PC-3 (cell line): ENCODE measurements around the gene TMEM98. TPM values are rescaled to one million over a fixed set of nuclear protein-coding genes. Genes with fewer than 3 reads are reported as not detected.

Experiments used
- ATAC-seq: fragments of 200-7000 bp; cut with Tn5 transposase; 2 replicates; pipeline ENCODE4 v1.9.1; 2020; ENCODE audit warnings: mild to moderate bottlenecking, moderate library complexity
- BruUV-seq: library from RNA; stranded (reverse); fragments of 400-500 nt; replicated peaks from 2 replicates; lab custom pipeline; 2021; lab: Mats Ljungman, UMichigan
- CTCF ChIA-PET: fragments of 300-600 bp; sonication (Branson Sonifier 250); formaldehyde crosslinking; loops from one replicate; lab custom pipeline; 2022; ENCODE audit warnings: antibody characterized with exemption; lab: Charles Lee
- POLR2A ChIA-PET: fragments of 300-600 bp; sonication (Branson Sonifier 250); formaldehyde crosslinking; loops from one replicate; lab custom pipeline; 2022; ENCODE audit warnings: antibody characterized with exemption; ENCODE audit not compliant: unreplicated experiment; lab: Charles Lee
- DNase-seq: peaks from one replicate; pipeline ENCODE4 v3.0.0-alpha.2; 2015
- H2AFZ ChIP-seq: fragments of 300-600 bp; sonication (generic); 2 replicates; pipeline ENCODE4 v1.6.0; 2016; ENCODE audit warnings: antibody characterized with exemption, low read length
- H3F3A ChIP-seq: fragments of 300-600 bp; sonication (generic); one replicate; pipeline ENCODE4 v1.6.0; 2017; ENCODE audit warnings: antibody characterized with exemption, low read length, control low read depth, mild to moderate bottlenecking; ENCODE audit not compliant: unreplicated experiment
- H3K27ac ChIP-seq: fragments of 300-600 bp; sonication (generic); 2 replicates; pipeline ENCODE4 v1.5.1; 2016; ENCODE audit warnings: mild to moderate bottlenecking, low read length
- H3K27me3 ChIP-seq: fragments of 300-600 bp; sonication (generic); 2 replicates; pipeline ENCODE4 v1.6.1; 2016; ENCODE audit warnings: low read length, mixed read lengths
- H3K36me3 ChIP-seq: fragments of 300-600 bp; sonication (generic); 2 replicates; pipeline ENCODE4 v1.6.1; 2016; ENCODE audit warnings: low read depth, mixed run types, low read length, mixed read lengths
- H3K4me1 ChIP-seq: fragments of 300-600 bp; sonication (generic); 2 replicates; pipeline ENCODE4 v1.5.1; 2016; ENCODE audit warnings: low read length; ENCODE audit not compliant: insufficient read depth
- H3K4me2 ChIP-seq: fragments of 300-600 bp; sonication (generic); 2 replicates; pipeline ENCODE4 v1.6.0; 2016; ENCODE audit warnings: low read length
- H3K4me3 ChIP-seq: fragments of 300-600 bp; sonication (generic); 2 replicates; pipeline ENCODE4 v1.5.1; 2016; ENCODE audit warnings: mild to moderate bottlenecking, low read length, mixed read lengths
- H3K79me2 ChIP-seq: fragments of 300-600 bp; sonication (generic); 2 replicates; pipeline ENCODE4 v1.6.1; 2017; ENCODE audit warnings: low read length, mixed read lengths
- H3K9ac ChIP-seq: fragments of 300-600 bp; sonication (generic); 2 replicates; pipeline ENCODE4 v1.6.0; 2016; ENCODE audit warnings: mild to moderate bottlenecking, low read length
- H3K9me2 ChIP-seq: fragments of 300-600 bp; sonication (generic); replicated peaks from 2 replicates; pipeline ENCODE4 v1.6.1; 2016; ENCODE audit warnings: mixed run types, low read length, mixed read lengths
- H3K9me3 ChIP-seq: fragments of 300-600 bp; sonication (generic); 2 replicates; pipeline ENCODE4 v1.6.1; 2016; ENCODE audit warnings: low read length, mixed read lengths
- H4K20me1 ChIP-seq: fragments of 300-600 bp; sonication (generic); 2 replicates; pipeline ENCODE4 v1.6.1; 2016; ENCODE audit warnings: low read length, mixed read lengths
- EZH2 ChIP-seq: fragments of 300-600 bp; sonication (generic); IDR thresholded peaks from one replicate; pipeline ENCODE4 v1.6.1; 2017; ENCODE audit warnings: antibody characterized with exemption, mild to moderate bottlenecking, low read length; ENCODE audit not compliant: unreplicated experiment
- EZH2phosphoT487 ChIP-seq: fragments of 300-600 bp; sonication (generic); IDR thresholded peaks from 2 replicates; pipeline ENCODE4 v1.6.1; 2018; ENCODE audit warnings: mild to moderate bottlenecking, antibody characterized with exemption, low read length, borderline replicate concordance
- intact Hi-C: fragments of 100-400 bp; cut with micrococcal nuclease; formaldehyde crosslinking; loops from 2 replicates; pipeline ENCODE4 v1.9.0; 2023
- total RNA-seq: library from RNA; depleted of rRNA; stranded (reverse); fragments of >200 nt; gene quantifications from 2 replicates; pipeline ENCODE4 v1.2.3, GENCODE V29; 2014
- TF ChIP-seq, protein P1 (sequence below): fragments of 300-600 bp; sonication (generic); conservative IDR thresholded peaks from 2 replicates; pipeline ENCODE4 v1.5.1; 2017; ENCODE audit warnings: antibody characterized with exemption, low read depth, mild to moderate bottlenecking, low read length

TMEM98 gene
- total RNA-seq, 1 experiment from 2014 or later, result 59.4 TPM

DNA sequence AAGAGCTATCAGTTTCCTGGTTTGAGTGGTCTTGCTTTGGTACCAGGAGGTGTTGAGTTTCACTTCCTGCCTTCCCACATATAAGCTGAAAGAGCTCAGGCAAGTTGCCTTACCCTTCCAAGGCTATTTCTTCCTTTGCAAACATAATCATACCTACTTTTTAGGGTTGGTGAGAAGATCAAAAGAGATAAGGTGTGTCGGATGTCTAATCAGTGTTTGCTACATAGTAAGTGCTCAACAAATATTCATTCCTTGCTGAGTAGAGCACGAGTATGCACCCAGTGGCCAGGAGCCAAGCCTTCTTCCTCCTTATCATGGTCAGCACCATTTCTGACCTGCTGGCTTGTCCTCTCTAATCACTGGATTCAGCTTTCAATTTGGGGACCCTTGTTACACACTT lies 12.7 kb upstream of the TMEM98 start:
- Histone ChIP-seq H4K20me1 (no peaks in the 10 kb centered on the region), H3K4me2 (no peak overlapping the region), H2AFZ (no peak overlapping the region), H3K9me3 (no peaks in the 10 kb centered on the region), H3K9me2 (no peaks in the 10 kb centered on the region), H3F3A (no peaks in the 10 kb centered on the region), H3K27me3 (no peaks in the 10 kb centered on the region), H3K36me3 (no peaks in the 10 kb centered on the region), H3K4me1 (peaks cover 12% of the 10 kb centered on the region), H3K4me3 (no peak overlapping the region), H3K79me2 (no peaks in the 10 kb centered on the region), H3K9ac (no peak overlapping the region), H3K27ac (no peak overlapping the region)
- BruUV-seq, result no TSS peak
- ATAC-seq (no peak), DNase-seq (no peak)
- intact Hi-C loops, result no loop called here
- ChIA-PET POLR2A (no interaction called here), CTCF (no interaction called here)
- TF ChIP-seq EZH2phosphoT487 (no peak), EZH2 (no peak)
- TF ChIP-seq, protein P1, sequence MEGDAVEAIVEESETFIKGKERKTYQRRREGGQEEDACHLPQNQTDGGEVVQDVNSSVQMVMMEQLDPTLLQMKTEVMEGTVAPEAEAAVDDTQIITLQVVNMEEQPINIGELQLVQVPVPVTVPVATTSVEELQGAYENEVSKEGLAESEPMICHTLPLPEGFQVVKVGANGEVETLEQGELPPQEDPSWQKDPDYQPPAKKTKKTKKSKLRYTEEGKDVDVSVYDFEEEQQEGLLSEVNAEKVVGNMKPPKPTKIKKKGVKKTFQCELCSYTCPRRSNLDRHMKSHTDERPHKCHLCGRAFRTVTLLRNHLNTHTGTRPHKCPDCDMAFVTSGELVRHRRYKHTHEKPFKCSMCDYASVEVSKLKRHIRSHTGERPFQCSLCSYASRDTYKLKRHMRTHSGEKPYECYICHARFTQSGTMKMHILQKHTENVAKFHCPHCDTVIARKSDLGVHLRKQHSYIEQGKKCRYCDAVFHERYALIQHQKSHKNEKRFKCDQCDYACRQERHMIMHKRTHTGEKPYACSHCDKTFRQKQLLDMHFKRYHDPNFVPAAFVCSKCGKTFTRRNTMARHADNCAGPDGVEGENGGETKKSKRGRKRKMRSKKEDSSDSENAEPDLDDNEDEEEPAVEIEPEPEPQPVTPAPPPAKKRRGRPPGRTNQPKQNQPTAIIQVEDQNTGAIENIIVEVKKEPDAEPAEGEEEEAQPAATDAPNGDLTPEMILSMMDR, result no peak

DNA sequence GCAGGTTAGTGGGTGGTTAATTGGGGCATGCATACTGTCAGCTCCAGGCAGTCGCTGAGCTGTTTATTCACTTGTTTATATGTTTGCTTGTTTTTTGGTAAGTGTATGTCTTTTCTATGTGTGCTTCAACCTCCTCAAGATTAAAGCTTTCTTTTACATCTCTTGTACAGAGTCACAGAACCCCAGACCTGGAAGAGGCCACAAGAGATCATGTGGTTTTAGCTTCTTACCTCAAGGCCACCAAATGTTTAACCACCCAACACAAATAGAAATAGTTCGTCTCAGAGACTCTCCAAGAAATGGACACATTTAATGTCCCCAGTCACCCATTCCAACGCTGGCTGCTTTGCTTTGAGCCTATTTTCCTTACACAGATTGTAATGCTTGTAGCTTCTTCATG lies 11.8 kb upstream of the TMEM98 start:
- ChIA-PET CTCF (no interaction called here), POLR2A (no interaction called here)
- no peaks in the 10 kb centered on the region for H3K36me3 ChIP-seq
- ATAC-seq, result no peak
- H3K4me1 ChIP-seq, result peaks cover 12% of the 10 kb centered on the region
- no peak overlapping the region for H2AFZ ChIP-seq
- no peaks in the 10 kb centered on the region for H3K9me3 ChIP-seq
- intact Hi-C loops, result no loop called here
- H4K20me1 ChIP-seq, result no peaks in the 10 kb centered on the region
- no peak overlapping the region for H3K4me2 ChIP-seq
- no peak overlapping the region for H3K9ac ChIP-seq
- no TSS peak for BruUV-seq
- TF ChIP-seq EZH2phosphoT487 (no peak), EZH2 (no peak)
- TF ChIP-seq, protein P1, result no peak
- H3K27ac ChIP-seq, result no peak overlapping the region
- no peaks in the 10 kb centered on the region for H3K9me2 ChIP-seq
- no peaks in the 10 kb centered on the region for H3K27me3 ChIP-seq
- no peaks in the 10 kb centered on the region for H3K79me2 ChIP-seq
- H3K4me3 ChIP-seq, result no peak overlapping the region
- DNase-seq, result no peak
- no peaks in the 10 kb centered on the region for H3F3A ChIP-seq

DNA sequence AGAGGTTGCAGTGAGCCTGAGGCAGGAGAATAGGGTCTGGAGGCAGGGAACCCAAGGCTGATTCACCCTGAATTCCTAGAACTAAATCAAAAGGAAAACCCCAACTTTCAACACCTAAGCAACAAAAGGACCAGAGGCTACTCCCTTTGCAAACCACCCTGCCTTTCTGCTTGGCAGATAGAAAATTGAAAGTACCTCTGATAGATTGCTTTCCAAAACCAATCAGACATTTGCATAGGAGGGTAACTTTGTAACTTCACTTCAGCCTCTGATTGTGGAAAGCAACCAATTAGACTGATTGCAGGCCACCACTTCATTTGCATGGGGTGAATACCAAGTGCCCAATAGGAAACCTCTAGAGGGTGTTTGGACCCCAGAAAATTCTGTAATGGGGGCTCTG lies 10.9 kb upstream of the TMEM98 start:
- no peak overlapping the region for H3K4me2 ChIP-seq
- H3K9me3 ChIP-seq, result no peaks in the 10 kb centered on the region
- no peak overlapping the region for H3K4me3 ChIP-seq
- peaks cover 7% of the 10 kb centered on the region for H3K4me1 ChIP-seq
- DNase-seq (no peak), ATAC-seq (no peak)
- BruUV-seq, result no TSS peak
- no peaks in the 10 kb centered on the region for H3K79me2 ChIP-seq
- H3K27ac ChIP-seq, result no peak overlapping the region
- H3K27me3 ChIP-seq, result no peaks in the 10 kb centered on the region
- ChIA-PET POLR2A (no interaction called here), CTCF (no interaction called here)
- H3K36me3 ChIP-seq, result no peaks in the 10 kb centered on the region
- no peak for TF ChIP-seq EZH2
- TF ChIP-seq, protein P1, result no peak
- no peak for TF ChIP-seq EZH2phosphoT487
- H3F3A ChIP-seq, result no peaks in the 10 kb centered on the region
- no peak overlapping the region for H3K9ac ChIP-seq
- intact Hi-C loops, result no loop called here
- no peak overlapping the region for H2AFZ ChIP-seq
- no peaks in the 10 kb centered on the region for H3K9me2 ChIP-seq
- H4K20me1 ChIP-seq, result no peaks in the 10 kb centered on the region
